Upper lobe of left lung (tissue), 6 donors: ENCODE measurements around the gene SFTA2. TPM values are rescaled to one million over a fixed set of nuclear protein-coding genes. Genes with fewer than 3 reads are reported as not detected.

Source experiments
- ATAC-seq, 2 donors: fragments of 200-7000 bp; cut with Tn5 transposase; one replicate each; pipeline ENCODE4 v1.9.1; 2022; ENCODE audit warnings: mild to moderate bottlenecking in 2 of 2, moderate library complexity in 2 of 2; ENCODE audit not compliant: low FRiP score in 2 of 2
- DNase-seq, 2 donors: peaks; one replicate each; pipeline ENCODE4 v3.0.0-alpha.2; 2019 to 2020
- H3K27ac ChIP-seq, 4 donors: fragments of 200-600 bp; sonication (generic); one replicate each; pipeline ENCODE4 v1.5.1; 2016 to 2019
- H3K27me3 ChIP-seq, 4 donors: fragments of 200-600 bp; sonication (generic); one replicate each; pipeline ENCODE4 v1.5.1; 2017 to 2019
- H3K36me3 ChIP-seq, 4 donors: fragments of 200-600 bp; sonication (generic); one replicate each; pipeline ENCODE4 v1.5.1; 2016 to 2019
- H3K4me1 ChIP-seq, 4 donors: fragments of 200-600 bp; sonication (generic); one replicate each; pipeline ENCODE4 v1.5.1; 2018 to 2019
- H3K4me3 ChIP-seq, 4 donors: fragments of 200-600 bp; sonication (generic); one replicate each; pipeline ENCODE4 v1.5.1; 2017 to 2019; ENCODE audit warnings: mild to moderate bottlenecking in 2 of 4, moderate library complexity in 1 of 4
- H3K9me3 ChIP-seq, 4 donors: fragments of 200-600 bp; sonication (generic); one replicate each; pipeline ENCODE4 v1.5.1; 2018 to 2019
- EP300 ChIP-seq, 4 donors: sonication (generic); formaldehyde crosslinking; IDR thresholded peaks; one replicate each; pipeline ENCODE4 v1.5.1; 2017; ENCODE audit warnings: antibody characterized with exemption in 4 of 4, control low read depth in 2 of 4
- POLR2A ChIP-seq, 4 donors: fragments of 450-650 bp; IDR thresholded peaks; one replicate each; pipeline ENCODE4 v1.5.1; 2016 to 2017; ENCODE audit warnings: antibody characterized with exemption in 4 of 4, mild to moderate bottlenecking in 2 of 4
- POLR2AphosphoS5 ChIP-seq, 2 donors: sonication (generic); formaldehyde crosslinking; IDR thresholded peaks; one replicate each; pipeline ENCODE4 v1.5.1; 2017; ENCODE audit warnings: antibody characterized with exemption in 2 of 2
- WGBS, 2 donors: methylation state at CpG; one replicate each; pipeline ENCODE4 v1.1.5; 2017 to 2018; 5-methylcytosine and 5-hydroxymethylcytosine counted together
- total RNA-seq, 6 donors: library from RNA; depleted of rRNA in 4 of 6; stranded (reverse); fragments of >200 nt in 4 of 6; gene quantifications; one replicate each; pipeline versions ENCODE4 v1.1.0 to v1.2.1, GENCODE V29; 2016 to 2021
- TF ChIP-seq, protein P1 (sequence below), 6 experiments: fragments of 450-650 bp in 4 of 6; fragments of 200-600 bp in 2 of 6; sonication (generic) in 2 of 6; IDR thresholded peaks; one replicate each; pipeline ENCODE4 v1.5.1; 2016 to 2019; ENCODE audit warnings: antibody characterized with exemption in 6 of 6
- donor health status: DM: no; HTN: no; CAD: no; lungs with moderate emphysema.
- donor health status: DM: no; HTN: yes; CAD: no; lungs with severe emphysema.

Gene SFTA2
- total RNA-seq, 6 donors from 2014 or later: 80.7 to 511 (median 229) TPM

GRCh38 chr6:30891816-30892538 is 40.0 kb downstream of the SFTA2 start:
- H3K4me3 ChIP-seq: no peak overlapping the region
- TF ChIP-seq, protein P1, sequence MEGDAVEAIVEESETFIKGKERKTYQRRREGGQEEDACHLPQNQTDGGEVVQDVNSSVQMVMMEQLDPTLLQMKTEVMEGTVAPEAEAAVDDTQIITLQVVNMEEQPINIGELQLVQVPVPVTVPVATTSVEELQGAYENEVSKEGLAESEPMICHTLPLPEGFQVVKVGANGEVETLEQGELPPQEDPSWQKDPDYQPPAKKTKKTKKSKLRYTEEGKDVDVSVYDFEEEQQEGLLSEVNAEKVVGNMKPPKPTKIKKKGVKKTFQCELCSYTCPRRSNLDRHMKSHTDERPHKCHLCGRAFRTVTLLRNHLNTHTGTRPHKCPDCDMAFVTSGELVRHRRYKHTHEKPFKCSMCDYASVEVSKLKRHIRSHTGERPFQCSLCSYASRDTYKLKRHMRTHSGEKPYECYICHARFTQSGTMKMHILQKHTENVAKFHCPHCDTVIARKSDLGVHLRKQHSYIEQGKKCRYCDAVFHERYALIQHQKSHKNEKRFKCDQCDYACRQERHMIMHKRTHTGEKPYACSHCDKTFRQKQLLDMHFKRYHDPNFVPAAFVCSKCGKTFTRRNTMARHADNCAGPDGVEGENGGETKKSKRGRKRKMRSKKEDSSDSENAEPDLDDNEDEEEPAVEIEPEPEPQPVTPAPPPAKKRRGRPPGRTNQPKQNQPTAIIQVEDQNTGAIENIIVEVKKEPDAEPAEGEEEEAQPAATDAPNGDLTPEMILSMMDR (IDR thresholded peaks at IDR 0.05): no peak
- TF ChIP-seq POLR2A (IDR thresholded peaks at IDR 0.05) (no peak), POLR2AphosphoS5 (IDR thresholded peaks at IDR 0.05) (no peak), EP300 (IDR thresholded peaks at IDR 0.05) (no peak)
- H3K4me1 ChIP-seq: peaks cover 0 to under 1% (median under 1%) of the 10 kb centered on the region in 4 donors
- H3K36me3 ChIP-seq: peaks cover 3 to 69% (median 45%) of the 10 kb centered on the region in 4 donors
- H3K9me3 ChIP-seq: no peaks in the 10 kb centered on the region
- WGBS, 2 donors: 76 to 97% methylated on average over 13 of the region's 21 CpGs
- DNase-seq (peak in 1 of 2 donors; percentile 46), ATAC-seq (no peak)
- no peak overlapping the region for H3K27ac ChIP-seq
- no peaks in the 10 kb centered on the region for H3K27me3 ChIP-seq

DNA sequence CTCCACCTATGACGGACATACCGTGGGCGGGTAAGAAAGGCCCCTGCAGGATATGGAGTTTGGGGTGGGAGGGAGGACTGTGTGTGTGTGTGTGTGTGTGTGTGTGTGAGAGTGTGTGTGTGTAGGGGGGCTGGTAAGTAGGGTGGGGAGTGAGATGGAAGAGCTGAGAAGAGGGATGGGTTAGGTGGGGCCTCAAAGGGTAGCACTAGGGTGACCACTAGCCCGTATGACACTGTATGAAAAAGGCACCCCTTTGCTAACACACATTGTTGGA is 40.6 kb downstream of the SFTA2 start:
- Histone ChIP-seq H3K9me3 (no peaks in the 10 kb centered on the region), H3K36me3 (peaks cover 3 to 63% (median 40%) of the 10 kb centered on the region in 4 donors), H3K27me3 (no peaks in the 10 kb centered on the region), H3K4me1 (peaks cover 0 to 7% (median 6%) of the 10 kb centered on the region in 4 donors), H3K27ac (no peak overlapping the region), H3K4me3 (no peak overlapping the region)
- 96 to 98% methylated on average over 4 of the region's 4 CpGs for WGBS, 2 donors
- no peak for TF ChIP-seq POLR2AphosphoS5 (IDR thresholded peaks at IDR 0.05)
- no peak for TF ChIP-seq EP300 (IDR thresholded peaks at IDR 0.05)
- TF ChIP-seq, protein P1 (IDR thresholded peaks at IDR 0.05): no peak
- TF ChIP-seq POLR2A (IDR thresholded peaks at IDR 0.05): no peak
- no peak for ATAC-seq
- DNase-seq: no peak

DNA sequence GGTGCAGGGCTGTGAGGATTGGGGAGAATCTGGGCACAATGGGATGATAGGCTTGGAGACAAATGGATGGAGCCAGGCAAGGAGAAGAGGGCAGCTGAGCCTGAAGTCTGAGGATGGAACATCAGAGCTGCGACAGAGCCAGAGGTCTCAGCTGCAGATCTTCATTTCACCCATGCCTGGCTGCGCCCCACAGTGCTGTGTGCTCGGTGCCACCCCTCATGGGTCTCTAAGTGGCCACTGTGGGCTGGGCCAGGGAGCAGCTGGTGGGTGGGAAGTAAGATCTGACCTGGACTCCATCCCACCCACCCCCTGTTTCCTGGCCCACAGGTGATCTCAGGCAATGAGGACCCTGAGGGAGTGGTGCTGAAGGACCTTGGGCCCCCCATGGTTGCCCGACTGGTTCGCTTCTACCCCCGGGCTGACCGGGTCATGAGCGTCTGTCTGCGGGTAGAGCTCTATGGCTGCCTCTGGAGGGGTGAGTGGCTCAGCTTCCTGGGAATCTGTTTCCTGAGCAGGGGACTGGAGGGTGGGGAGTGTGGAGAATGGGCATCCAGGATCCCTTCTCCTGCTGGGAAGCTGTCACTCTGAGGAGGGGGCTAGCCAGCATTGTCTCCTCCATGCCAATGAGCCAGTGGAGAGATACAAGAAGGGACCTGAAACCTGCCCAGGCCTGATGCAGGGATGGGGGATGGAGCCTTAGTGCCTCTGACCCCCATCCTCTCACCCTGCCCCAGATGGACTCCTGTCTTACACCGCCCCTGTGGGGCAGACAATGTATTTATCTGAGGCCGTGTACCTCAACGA is 41.1 kb downstream of the SFTA2 start:
- no peak overlapping the region for H3K4me3 ChIP-seq
- H3K9me3 ChIP-seq: no peaks in the 10 kb centered on the region
- no peak for DNase-seq
- peaks cover 3 to 59% (median 39%) of the 10 kb centered on the region in 4 donors for H3K36me3 ChIP-seq
- H3K4me1 ChIP-seq: peaks cover 2 to 12% (median 11%) of the 10 kb centered on the region in 4 donors
- no peak overlapping the region for H3K27ac ChIP-seq
- 86 to 91% methylated on average over 4 to 11 of the region's 12 CpGs for WGBS, 2 donors
- TF ChIP-seq, protein P1 (IDR thresholded peaks at IDR 0.05): no peak
- no peak for TF ChIP-seq POLR2AphosphoS5 (IDR thresholded peaks at IDR 0.05)
- TF ChIP-seq POLR2A (IDR thresholded peaks at IDR 0.05): no peak
- TF ChIP-seq EP300 (IDR thresholded peaks at IDR 0.05): no peak
- H3K27me3 ChIP-seq: no peaks in the 10 kb centered on the region
- no peak for ATAC-seq

DNA sequence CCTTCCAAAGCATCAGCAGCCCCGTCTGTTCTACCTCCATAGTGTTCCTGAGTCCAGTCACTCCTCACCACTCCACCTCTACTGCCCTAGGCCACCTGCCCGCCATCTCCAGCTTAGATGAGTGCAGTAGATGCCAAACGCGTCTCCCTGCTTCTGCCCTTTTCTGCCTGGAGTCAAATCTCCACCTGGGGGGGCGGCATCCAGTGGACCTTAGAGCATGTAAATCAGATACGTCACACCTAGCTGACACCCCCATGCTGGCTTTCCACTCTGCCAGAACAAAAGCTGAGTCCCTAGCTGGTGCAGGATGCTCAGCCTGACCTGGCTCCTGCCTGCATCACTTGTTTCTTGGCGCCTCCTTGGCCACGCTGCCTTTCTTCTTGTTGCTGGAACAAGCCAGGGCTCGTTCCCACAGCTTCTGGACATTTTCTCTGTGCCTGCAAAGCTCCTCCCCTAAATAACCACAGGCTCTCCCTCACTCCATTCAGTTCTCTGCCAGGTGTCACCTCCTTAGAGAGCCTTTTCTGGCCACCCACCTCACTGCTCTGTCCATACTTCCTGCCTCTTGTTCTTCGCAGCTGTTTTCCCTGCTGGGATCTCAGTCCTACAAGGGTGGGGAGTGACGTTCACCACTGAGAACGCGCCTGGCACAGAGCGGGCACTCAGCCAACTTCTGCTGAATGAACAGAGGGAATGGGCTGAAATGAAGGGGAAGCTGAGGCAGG is 41.9 kb downstream of the SFTA2 start:
- no peak for DNase-seq
- WGBS, 2 donors: 83 to 89% methylated on average over 14 of the region's 14 CpGs

More for the DNA sequence above, 41.9 kb downstream of the SFTA2 start:
- peaks cover 3 to 52% (median 37%) of the 10 kb centered on the region in 4 donors for H3K36me3 ChIP-seq
- H3K4me3 ChIP-seq: no peak overlapping the region
- no peak for TF ChIP-seq POLR2AphosphoS5 (IDR thresholded peaks at IDR 0.05)
- TF ChIP-seq POLR2A (IDR thresholded peaks at IDR 0.05): no peak
- no peak for TF ChIP-seq EP300 (IDR thresholded peaks at IDR 0.05)
- TF ChIP-seq, protein P1 (IDR thresholded peaks at IDR 0.05): no peak
- no peak overlapping the region for H3K27ac ChIP-seq
- H3K27me3 ChIP-seq: no peaks in the 10 kb centered on the region
- no peaks in the 10 kb centered on the region for H3K9me3 ChIP-seq
- no peak for ATAC-seq
- H3K4me1 ChIP-seq: peaks cover 10 to 20% (median 19%) of the 10 kb centered on the region in 4 donors
